ENCODE results near the gene SYP.

The SYP gene

GRCh38 chrX:49199906-49200771 is at the start of gene SYP:
SYP (minus strand) TSS chrX:49200193; CDS start chrX:49200186, 7 bp downstream.
- Histone ChIP-seq H3K27ac (ENCODE audit: low read depth, low read length) (no peak within 1 kb of the TSS), H3K27me3 (ENCODE audit: low read length) (no peaks in the 10 kb centered on the region), H4K20me1 (ENCODE audit: low read depth, low read length) (no peaks in the 10 kb centered on the region), H3F3A (ENCODE audit: insufficient read depth) (no peaks in the 10 kb centered on the region), H3K36me3 (ENCODE audit: low read length) (no peaks in the 10 kb centered on the region), H2AFZ (ENCODE audit: low read depth, low read length, severe bottlenecking) (peak within 1 kb of the TSS; percentile 86), H3K9me2 (replicated peaks; ENCODE audit: insufficient read depth, low read length) (no peaks in the 10 kb centered on the region), H3K9me3 (ENCODE audit: insufficient read depth, low read length) (no peaks in the 10 kb centered on the region), H3K4me3 (ENCODE audit: insufficient read depth, low read length, poor library complexity, severe bottlenecking) (peak within 1 kb of the TSS; percentile 52), H3K9ac (ENCODE audit: low read length) (peak within 1 kb of the TSS; percentile 54), H3K4me2 (ENCODE audit: low read depth, low read length, poor library complexity, severe bottlenecking) (peak within 1 kb of the TSS; percentile 61), H3K79me2 (ENCODE audit: insufficient read depth, low read length) (no peaks in the 10 kb centered on the region)
- TF ChIP-seq EZH2phosphoT487 (conservative IDR thresholded peaks at IDR 0.05; ENCODE audit: low read length), result no peak
- TF ChIP-seq CTCF (IDR thresholded peaks at IDR 0.05; ENCODE audit: insufficient read depth, low read length, poor library complexity, severe bottlenecking), result no peak

GRCh38 chrX:49249616-49250015 is 49.6 kb upstream of the SYP start:
- Histone ChIP-seq H3F3A (ENCODE audit: insufficient read depth) (no peaks in the 10 kb centered on the region), H3K27ac (ENCODE audit: low read depth, low read length) (no peak overlapping the region), H3K9me3 (ENCODE audit: insufficient read depth, low read length) (no peaks in the 10 kb centered on the region), H2AFZ (ENCODE audit: low read depth, low read length, severe bottlenecking) (no peak overlapping the region), H3K79me2 (ENCODE audit: insufficient read depth, low read length) (no peaks in the 10 kb centered on the region), H3K9ac (ENCODE audit: low read length) (no peak overlapping the region), H3K4me2 (ENCODE audit: low read depth, low read length, poor library complexity, severe bottlenecking) (no peak overlapping the region), H4K20me1 (ENCODE audit: low read depth, low read length) (no peaks in the 10 kb centered on the region), H3K27me3 (ENCODE audit: low read length) (no peaks in the 10 kb centered on the region), H3K9me2 (replicated peaks; ENCODE audit: insufficient read depth, low read length) (no peaks in the 10 kb centered on the region), H3K4me3 (ENCODE audit: insufficient read depth, low read length, poor library complexity, severe bottlenecking) (no peak overlapping the region), H3K36me3 (ENCODE audit: low read length) (no peaks in the 10 kb centered on the region)
- TF ChIP-seq EZH2phosphoT487 (conservative IDR thresholded peaks at IDR 0.05; ENCODE audit: low read length), result no peak
- TF ChIP-seq CTCF (IDR thresholded peaks at IDR 0.05; ENCODE audit: insufficient read depth, low read length, poor library complexity, severe bottlenecking), result no peak

- TF ChIP-seq EZH2phosphoT487 (conservative IDR thresholded peaks at IDR 0.05; ENCODE audit: low read length) (no peak), CTCF (IDR thresholded peaks at IDR 0.05; ENCODE audit: insufficient read depth, low read length, poor library complexity, severe bottlenecking) (no peak)
- Histone ChIP-seq H4K20me1 (ENCODE audit: low read depth, low read length) (no peaks in the 10 kb centered on the region), H3K9me2 (replicated peaks; ENCODE audit: insufficient read depth, low read length) (no peaks in the 10 kb centered on the region), H3K27me3 (ENCODE audit: low read length) (no peaks in the 10 kb centered on the region), H3K4me2 (ENCODE audit: low read depth, low read length, poor library complexity, severe bottlenecking) (no peak overlapping the region), H3F3A (ENCODE audit: insufficient read depth) (no peaks in the 10 kb centered on the region), H3K9me3 (ENCODE audit: insufficient read depth, low read length) (no peaks in the 10 kb centered on the region), H3K79me2 (ENCODE audit: insufficient read depth, low read length) (no peaks in the 10 kb centered on the region), H2AFZ (ENCODE audit: low read depth, low read length, severe bottlenecking) (no peak overlapping the region), H3K36me3 (ENCODE audit: low read length) (no peaks in the 10 kb centered on the region), H3K27ac (ENCODE audit: low read depth, low read length) (no peak overlapping the region), H3K4me3 (ENCODE audit: insufficient read depth, low read length, poor library complexity, severe bottlenecking) (no peak overlapping the region), H3K9ac (ENCODE audit: low read length) (no peak overlapping the region)
Observed at GRCh38 chrX:49249071-49249470, 49.1 kb upstream of the SYP start.

Measured in SU-DHL-6 (cell line).